Adrenal gland (tissue), 5 donors: Measurements from ENCODE around the gene MTF1.

ENCODE experiments used
- POLR2A ChIP-seq, 2 donors: fragments of 450-650 bp; IDR thresholded peaks; one replicate each; pipeline ENCODE4 v1.6.1; 2017; ENCODE audit warnings: antibody characterized with exemption in 2 of 2, mild to moderate bottlenecking in 2 of 2, moderate library complexity in 1 of 2
- TF ChIP-seq, protein P1 (sequence below), 6 experiments: fragments of 450-650 bp in 4 of 6; fragments of 200-600 bp in 2 of 6; sonication (generic) in 1 of 6; IDR thresholded peaks; 1 replicate in 5 of 6; 2 replicates in 1 of 6; pipeline versions ENCODE4 v1.5.1 to v1.8.0; 2016 to 2021; ENCODE audit warnings: antibody characterized with exemption in 6 of 6, mild to moderate bottlenecking in 2 of 6, moderate library complexity in 1 of 6
- donor health status: DM: no; HTN: no; CAD: no.

DNA sequence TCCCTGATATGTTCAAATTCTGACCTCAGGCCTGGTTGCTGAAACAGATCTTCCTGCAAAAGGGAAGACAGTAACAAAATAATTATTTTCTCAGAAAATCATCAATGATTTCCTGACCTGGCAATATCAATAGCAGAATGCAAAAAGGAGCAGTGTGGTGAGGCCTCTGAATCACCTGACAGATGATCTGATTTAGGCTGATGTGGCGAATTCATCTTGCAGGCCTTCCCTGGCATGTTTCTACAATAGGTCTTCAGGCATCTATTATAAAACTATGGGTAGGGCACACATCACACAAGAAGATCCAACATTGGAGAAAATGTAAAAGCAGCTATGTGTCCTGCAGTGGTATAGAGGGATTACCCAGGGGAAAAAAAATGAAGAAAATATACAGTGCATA lies 7.1 kb upstream of the MTF1 start:
- TF ChIP-seq, protein P1, sequence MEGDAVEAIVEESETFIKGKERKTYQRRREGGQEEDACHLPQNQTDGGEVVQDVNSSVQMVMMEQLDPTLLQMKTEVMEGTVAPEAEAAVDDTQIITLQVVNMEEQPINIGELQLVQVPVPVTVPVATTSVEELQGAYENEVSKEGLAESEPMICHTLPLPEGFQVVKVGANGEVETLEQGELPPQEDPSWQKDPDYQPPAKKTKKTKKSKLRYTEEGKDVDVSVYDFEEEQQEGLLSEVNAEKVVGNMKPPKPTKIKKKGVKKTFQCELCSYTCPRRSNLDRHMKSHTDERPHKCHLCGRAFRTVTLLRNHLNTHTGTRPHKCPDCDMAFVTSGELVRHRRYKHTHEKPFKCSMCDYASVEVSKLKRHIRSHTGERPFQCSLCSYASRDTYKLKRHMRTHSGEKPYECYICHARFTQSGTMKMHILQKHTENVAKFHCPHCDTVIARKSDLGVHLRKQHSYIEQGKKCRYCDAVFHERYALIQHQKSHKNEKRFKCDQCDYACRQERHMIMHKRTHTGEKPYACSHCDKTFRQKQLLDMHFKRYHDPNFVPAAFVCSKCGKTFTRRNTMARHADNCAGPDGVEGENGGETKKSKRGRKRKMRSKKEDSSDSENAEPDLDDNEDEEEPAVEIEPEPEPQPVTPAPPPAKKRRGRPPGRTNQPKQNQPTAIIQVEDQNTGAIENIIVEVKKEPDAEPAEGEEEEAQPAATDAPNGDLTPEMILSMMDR (IDR thresholded peaks at IDR 0.05), result no peak
- no peak for TF ChIP-seq POLR2A (IDR thresholded peaks at IDR 0.05)
